Upper lobe of left lung (tissue), 6 donors: Measurements from ENCODE around the gene TMEM236. TPM values are rescaled to one million over a fixed set of nuclear protein-coding genes. Genes with fewer than 3 reads are reported as not detected.
A peak's percentile ranks its signal among the peaks of the same experiment; 100 is the strongest.

Experiments
- ATAC-seq, 2 donors: fragments of 200-7000 bp; cut with Tn5 transposase; one replicate each; pipeline ENCODE4 v1.9.1; 2022; ENCODE audit warnings: mild to moderate bottlenecking in 2 of 2, moderate library complexity in 2 of 2; ENCODE audit not compliant: low FRiP score in 2 of 2
- DNase-seq, 2 donors: peaks; one replicate each; pipeline ENCODE4 v3.0.0-alpha.2; 2019 to 2020
- H3K27ac ChIP-seq, 4 donors: fragments of 200-600 bp; sonication (generic); one replicate each; pipeline ENCODE4 v1.5.1; 2016 to 2019
- H3K27me3 ChIP-seq, 4 donors: fragments of 200-600 bp; sonication (generic); one replicate each; pipeline ENCODE4 v1.5.1; 2017 to 2019
- H3K36me3 ChIP-seq, 4 donors: fragments of 200-600 bp; sonication (generic); one replicate each; pipeline ENCODE4 v1.5.1; 2016 to 2019
- H3K4me1 ChIP-seq, 4 donors: fragments of 200-600 bp; sonication (generic); one replicate each; pipeline ENCODE4 v1.5.1; 2018 to 2019
- H3K4me3 ChIP-seq, 4 donors: fragments of 200-600 bp; sonication (generic); one replicate each; pipeline ENCODE4 v1.5.1; 2017 to 2019; ENCODE audit warnings: mild to moderate bottlenecking in 2 of 4, moderate library complexity in 1 of 4
- H3K9me3 ChIP-seq, 4 donors: fragments of 200-600 bp; sonication (generic); one replicate each; pipeline ENCODE4 v1.5.1; 2018 to 2019
- CTCF ChIP-seq, 6 experiments: fragments of 450-650 bp in 4 of 6; fragments of 200-600 bp in 2 of 6; sonication (generic) in 2 of 6; IDR thresholded peaks; one replicate each; pipeline ENCODE4 v1.5.1; 2016 to 2019; ENCODE audit warnings: antibody characterized with exemption in 6 of 6
- EP300 ChIP-seq, 4 donors: sonication (generic); formaldehyde crosslinking; IDR thresholded peaks; one replicate each; pipeline ENCODE4 v1.5.1; 2017; ENCODE audit warnings: antibody characterized with exemption in 4 of 4, control low read depth in 2 of 4
- POLR2A ChIP-seq, 4 donors: fragments of 450-650 bp; IDR thresholded peaks; one replicate each; pipeline ENCODE4 v1.5.1; 2016 to 2017; ENCODE audit warnings: antibody characterized with exemption in 4 of 4, mild to moderate bottlenecking in 2 of 4
- POLR2AphosphoS5 ChIP-seq, 2 donors: sonication (generic); formaldehyde crosslinking; IDR thresholded peaks; one replicate each; pipeline ENCODE4 v1.5.1; 2017; ENCODE audit warnings: antibody characterized with exemption in 2 of 2
- WGBS, 2 donors: methylation state at CpG; one replicate each; pipeline ENCODE4 v1.1.5; 2017 to 2018; 5-methylcytosine and 5-hydroxymethylcytosine counted together
- total RNA-seq, 6 donors: library from RNA; depleted of rRNA in 4 of 6; stranded (reverse); fragments of >200 nt in 4 of 6; gene quantifications; one replicate each; pipeline versions ENCODE4 v1.1.0 to v1.2.1, GENCODE V29; 2016 to 2021
- donor health status: DM: no; HTN: no; CAD: no; lungs with moderate emphysema.
- donor health status: DM: no; HTN: yes; CAD: no; lungs with severe emphysema.

Gene TMEM236
- total RNA-seq, 6 donors from 2014 or later, result 0.55 to 4.6 (median 1.6) TPM

- H3K36me3 ChIP-seq, result peaks cover 0 to 8% (median 0%) of the 10 kb centered on the region in 4 donors
- no peak for TF ChIP-seq POLR2AphosphoS5 (IDR thresholded peaks at IDR 0.05)
- TF ChIP-seq EP300 (IDR thresholded peaks at IDR 0.05), result no peak
- TF ChIP-seq POLR2A (IDR thresholded peaks at IDR 0.05), result no peak
- no peak for TF ChIP-seq CTCF (IDR thresholded peaks at IDR 0.05)
- no peak for ATAC-seq
- no peak overlapping the region for H3K4me3 ChIP-seq
- H3K4me1 ChIP-seq, result no peaks in the 10 kb centered on the region
- no peak for DNase-seq
- H3K9me3 ChIP-seq, result no peaks in the 10 kb centered on the region
- 88 to 90% methylated on average over 7 of the region's 7 CpGs for WGBS, 2 donors
- H3K27ac ChIP-seq, result no peak overlapping the region
- no peaks in the 10 kb centered on the region for H3K27me3 ChIP-seq
Observed at GRCh38 chr10:17725703-17726102, 26.3 kb upstream of the TMEM236 start.

GRCh38 chr10:17729630-17730029, 22.4 kb upstream of the TMEM236 start:
- no peaks in the 10 kb centered on the region for H3K36me3 ChIP-seq
- no peak for TF ChIP-seq POLR2A (IDR thresholded peaks at IDR 0.05)
- TF ChIP-seq POLR2AphosphoS5 (IDR thresholded peaks at IDR 0.05), result no peak
- TF ChIP-seq CTCF (IDR thresholded peaks at IDR 0.05), result no peak
- no peak for TF ChIP-seq EP300 (IDR thresholded peaks at IDR 0.05)
- no peak overlapping the region for H3K27ac ChIP-seq
- H3K27me3 ChIP-seq, result no peaks in the 10 kb centered on the region
- no peaks in the 10 kb centered on the region for H3K9me3 ChIP-seq
- no peak for DNase-seq
- no peak for ATAC-seq
- 88% methylated on average over 6 of the region's 6 CpGs for WGBS, 2 donors
- no peak overlapping the region for H3K4me3 ChIP-seq
- H3K4me1 ChIP-seq, result no peaks in the 10 kb centered on the region

GRCh38 chr10:17730667-17731066, 21.3 kb upstream of the TMEM236 start:
- 86% methylated on average over 7 to 8 of the region's 8 CpGs for WGBS, 2 donors
- no peak for DNase-seq
- TF ChIP-seq POLR2A (IDR thresholded peaks at IDR 0.05) (no peak), POLR2AphosphoS5 (IDR thresholded peaks at IDR 0.05) (no peak), EP300 (IDR thresholded peaks at IDR 0.05) (no peak)
- peaks cover 0 to 4% (median 1%) of the 10 kb centered on the region in 4 donors for H3K4me1 ChIP-seq
- H3K4me3 ChIP-seq, result no peak overlapping the region
- H3K27ac ChIP-seq, result no peak overlapping the region
- peak; percentile 22 to 29 for ATAC-seq
- H3K9me3 ChIP-seq, result no peaks in the 10 kb centered on the region
- no peaks in the 10 kb centered on the region for H3K36me3 ChIP-seq
- no peaks in the 10 kb centered on the region for H3K27me3 ChIP-seq

GRCh38 chr10:17731331-17732020, 20.5 kb upstream of the TMEM236 start:
- no peaks in the 10 kb centered on the region for H3K36me3 ChIP-seq
- no peak overlapping the region for H3K4me3 ChIP-seq
- ATAC-seq (no peak), DNase-seq (no peak)
- H3K27me3 ChIP-seq, result no peaks in the 10 kb centered on the region
- H3K27ac ChIP-seq, result no peak overlapping the region
- TF ChIP-seq POLR2AphosphoS5 (IDR thresholded peaks at IDR 0.05) (no peak), EP300 (IDR thresholded peaks at IDR 0.05) (no peak), POLR2A (IDR thresholded peaks at IDR 0.05) (no peak), CTCF (IDR thresholded peaks at IDR 0.05) (no peak)
- H3K4me1 ChIP-seq, result peaks cover 0 to 4% (median 1%) of the 10 kb centered on the region in 4 donors
- 56 to 62% methylated on average over 4 of the region's 4 CpGs for WGBS, 2 donors
- no peaks in the 10 kb centered on the region for H3K9me3 ChIP-seq

GRCh38 chr10:17733620-17734019, 18.4 kb upstream of the TMEM236 start:
- TF ChIP-seq POLR2AphosphoS5 (IDR thresholded peaks at IDR 0.05) (no peak), POLR2A (IDR thresholded peaks at IDR 0.05) (no peak), CTCF (IDR thresholded peaks at IDR 0.05) (no peak), EP300 (IDR thresholded peaks at IDR 0.05) (no peak)
- Histone ChIP-seq H3K4me1 (peaks cover 2 to 9% (median 4%) of the 10 kb centered on the region in 4 donors), H3K36me3 (no peaks in the 10 kb centered on the region), H3K27ac (no peak overlapping the region), H3K4me3 (no peak overlapping the region), H3K9me3 (no peaks in the 10 kb centered on the region), H3K27me3 (no peaks in the 10 kb centered on the region)
- ATAC-seq (no peak), DNase-seq (no peak)
- WGBS, 2 donors, result 96 to 98% methylated on average over 6 of the region's 6 CpGs
